H1 (cell line): ENCODE data around the gene IFT20.

Experiments
- CHD2 ChIP-seq: IDR thresholded peaks from 2 replicates; pipeline ENCODE4 v1.6.1; 2012; ENCODE audit warnings: low read length, improper control_type of control experiment
- SAP30 ChIP-seq: fragments of 300-600 bp; sonication (generic); IDR thresholded peaks from 2 replicates; pipeline ENCODE4 v1.7.1; 2012; ENCODE audit warnings: low read length, moderate library complexity, mild to moderate bottlenecking, inconsistent platforms; ENCODE audit not compliant: insufficient read depth, insufficient replicate concordance
- TCF12 ChIP-seq: IDR thresholded peaks from 2 replicates; pipeline ENCODE4 v1.6.1; 2011; ENCODE audit warnings: low read depth, mild to moderate bottlenecking, low read length

GRCh38 chr17:28327709-28328108 lies 7.6 kb downstream of the IFT20 start:
- no peak for TF ChIP-seq TCF12
- TF ChIP-seq SAP30, result no peak
- no peak for TF ChIP-seq CHD2
